G401 (cell line): ENCODE data around the gene RERE. TPM values are rescaled to one million over a fixed set of nuclear protein-coding genes. Genes with fewer than 3 reads are reported as not detected.
A peak's percentile ranks its signal among the peaks of the same experiment; 100 is the strongest.

ENCODE experiments used
- DNase-seq: peaks from one replicate; pipeline ENCODE4 v3.0.0-alpha.2; 2015; ENCODE audit warnings: low spot score
- in situ Hi-C: cut with HindIII; loops from 2 replicates; pipeline ENCODE4 v1.10.0; 2016; ENCODE audit warnings: low sequenced_read_pairs, mixed read lengths
- total RNA-seq: library from RNA; depleted of rRNA; stranded (reverse); fragments of >200 nt; shearing (Covaris generic); gene quantifications from 2 replicates; pipeline ENCODE4 v1.2.3, GENCODE V29; 2014; rRNA removed

The RERE gene
- total RNA-seq, 1 experiment from 2014 or later: 22.6 TPM

- no peak for DNase-seq
- in situ Hi-C loops: no loop called here
Observed at GRCh38 chr1:8313231-8313630, 504.2 kb downstream of the RERE start.

- peak; percentile 88 for DNase-seq
- in situ Hi-C loops: no loop called here
Observed at GRCh38 chr1:8312235-8313218, 504.9 kb downstream of the RERE start.

- in situ Hi-C loops: no loop called here
- DNase-seq: no peak
Observed at GRCh38 chr1:8311068-8311718, 506.2 kb downstream of the RERE start.

GRCh38 chr1:8307628-8308027 is 509.8 kb downstream of the RERE start:
- in situ Hi-C loops: no loop called here
- no peak for DNase-seq

GRCh38 chr1:8303876-8304275 is 513.6 kb downstream of the RERE start:
- no peak for DNase-seq
- in situ Hi-C loops: no loop called here

- in situ Hi-C loops: no loop called here
- DNase-seq: no peak
Observed at GRCh38 chr1:8303141-8303540, 514.3 kb downstream of the RERE start.

Other genes starting within 250 kb of the RERE start
- gene ENO1, start 61.0 kb upstream of the RERE start, total RNA-seq: 1,614 and 1,928 TPM in 2 replicates
- gene CA6, start 128.2 kb upstream of the RERE start, total RNA-seq: not detected in 2 replicates
- not detected in 2 replicates for gene SLC2A7, start 208.8 kb upstream of the RERE start, total RNA-seq